NCI-H526 (cell line): ENCODE data around the gene DNAJC8.
A peak's percentile ranks its signal among the peaks of the same experiment; 100 is the strongest.

Experiments used
- DNase-seq, 2 experiments: peaks; one replicate each; lab custom pipeline; 2025; lab: John Stamatoyannopoulos, UW

The DNAJC8 gene, protein sequence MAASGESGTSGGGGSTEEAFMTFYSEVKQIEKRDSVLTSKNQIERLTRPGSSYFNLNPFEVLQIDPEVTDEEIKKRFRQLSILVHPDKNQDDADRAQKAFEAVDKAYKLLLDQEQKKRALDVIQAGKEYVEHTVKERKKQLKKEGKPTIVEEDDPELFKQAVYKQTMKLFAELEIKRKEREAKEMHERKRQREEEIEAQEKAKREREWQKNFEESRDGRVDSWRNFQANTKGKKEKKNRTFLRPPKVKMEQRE

GRCh38 chr1:28232558-28233263 is at the start of gene DNAJC8:
DNAJC8 (minus strand) TSS chr1:28233029; CDS start chr1:28232998, 31 bp downstream.
- DNase-seq: peak; percentile 89 to 97

DNA sequence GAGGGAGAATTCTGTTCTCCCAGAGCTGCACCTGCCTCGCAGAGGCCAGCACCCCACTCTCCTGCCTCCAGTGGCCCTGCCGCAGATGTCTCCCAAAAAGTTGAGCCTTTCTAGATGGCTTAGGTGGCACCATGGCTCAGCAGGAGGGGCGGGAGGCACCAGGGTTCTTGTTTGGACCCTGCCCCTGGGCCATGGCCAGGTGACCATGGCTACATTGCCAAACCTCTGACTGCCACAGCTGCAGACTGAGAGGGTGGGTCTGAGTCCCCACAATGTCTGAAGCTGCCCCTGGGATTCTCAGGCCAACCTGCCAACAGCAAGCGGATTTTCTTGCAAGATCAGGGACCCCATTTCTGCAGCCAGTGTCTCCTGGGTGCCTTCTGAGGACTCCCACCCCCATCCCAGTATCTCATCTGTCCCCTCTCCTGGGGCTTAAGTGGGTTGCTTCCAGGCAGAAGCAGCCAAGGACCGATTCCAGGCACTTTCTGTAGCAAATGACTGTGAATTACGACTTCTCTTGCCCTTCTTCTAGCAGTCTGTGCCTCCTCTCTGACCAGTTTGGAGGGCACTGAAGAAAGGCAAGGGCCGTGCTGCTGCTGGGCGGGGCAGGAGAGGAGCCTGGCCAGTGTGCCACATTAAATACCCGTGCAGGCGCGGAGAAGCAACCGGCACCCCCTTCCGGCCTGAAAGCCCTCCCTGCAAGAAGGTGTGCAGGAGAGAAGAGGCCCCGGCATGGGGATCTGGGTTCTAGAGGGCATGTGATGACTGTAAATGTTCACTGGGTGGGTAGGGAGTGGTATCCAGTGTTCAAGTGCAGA is 49.0 kb upstream of the DNAJC8 start:
- no peak for DNase-seq

- no peak for DNase-seq
Measured at GRCh38 chr1:28280977-28281381, 48.1 kb upstream of the DNAJC8 start.

DNA sequence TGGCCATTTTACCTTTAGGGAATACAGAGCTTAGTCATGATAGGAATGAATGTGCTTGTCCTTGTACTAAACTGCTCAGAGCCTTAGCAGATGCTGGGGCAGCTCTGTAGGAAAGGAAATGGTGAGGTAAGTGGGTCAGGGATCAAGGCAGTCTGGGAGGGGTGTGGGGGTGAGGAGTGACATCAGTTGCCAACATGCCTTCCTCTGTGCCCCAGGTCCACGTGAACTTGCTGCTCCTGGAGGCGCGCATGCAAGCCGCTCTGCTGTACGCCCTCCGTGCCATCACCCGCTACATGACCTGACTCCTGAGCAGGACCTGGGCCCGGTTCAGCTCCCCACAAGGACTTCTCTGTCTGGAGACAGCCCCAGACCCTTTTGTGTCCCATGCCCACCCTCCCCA is 47.7 kb upstream of the DNAJC8 start:
- no peak for DNase-seq

DNA sequence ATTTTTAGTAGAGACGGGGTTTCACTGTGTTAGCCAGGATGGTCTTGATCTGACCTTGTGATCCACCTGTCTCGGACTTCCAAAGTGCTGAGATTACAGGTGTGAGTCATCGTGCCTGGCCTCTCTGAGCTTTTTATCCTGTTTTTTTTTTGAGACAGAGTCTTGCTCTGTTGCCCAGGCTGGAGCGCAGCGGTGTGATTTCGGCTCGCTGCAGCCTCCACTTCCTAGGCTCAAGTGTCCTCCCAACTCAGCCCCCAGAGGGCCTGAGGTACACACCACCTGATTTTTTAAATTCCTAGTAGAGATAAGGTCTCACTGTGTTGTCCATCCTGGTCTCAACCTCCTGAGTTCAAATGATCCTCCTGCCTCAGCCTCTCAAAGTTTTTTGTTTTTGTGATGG is 46.9 kb upstream of the DNAJC8 start:
- no peak for DNase-seq

GRCh38 chr1:28278763-28279162 is 45.9 kb upstream of the DNAJC8 start:
- DNase-seq: no peak

- no peak for DNase-seq
Measured at GRCh38 chr1:28273216-28273860, 40.5 kb upstream of the DNAJC8 start.

- DNase-seq: no peak
Measured at GRCh38 chr1:28272215-28272852, 39.5 kb upstream of the DNAJC8 start.

DNA sequence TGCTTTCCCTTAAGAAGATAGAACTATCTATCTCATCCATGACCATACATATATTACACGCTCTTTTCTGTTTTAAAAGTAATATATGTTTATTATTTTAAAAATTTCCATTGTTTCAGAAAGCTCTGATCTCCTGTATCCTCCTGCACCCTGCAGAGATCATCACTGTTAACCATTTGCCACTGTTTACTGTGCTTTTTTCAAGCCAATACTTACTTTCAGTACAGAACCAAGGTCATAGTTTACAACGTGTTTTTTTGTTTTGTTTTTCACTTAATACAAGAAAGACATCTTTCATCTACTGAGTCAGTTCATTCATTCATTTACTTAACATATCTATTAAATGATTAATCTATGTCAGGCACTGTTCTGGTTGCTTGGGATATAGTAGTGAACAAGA is 36.7 kb upstream of the DNAJC8 start:
- DNase-seq: no peak

GRCh38 chr1:28267633-28268032 is 34.8 kb upstream of the DNAJC8 start:
- DNase-seq: no peak

- no peak for DNase-seq
Measured at GRCh38 chr1:28266920-28267322, 34.1 kb upstream of the DNAJC8 start.

DNA sequence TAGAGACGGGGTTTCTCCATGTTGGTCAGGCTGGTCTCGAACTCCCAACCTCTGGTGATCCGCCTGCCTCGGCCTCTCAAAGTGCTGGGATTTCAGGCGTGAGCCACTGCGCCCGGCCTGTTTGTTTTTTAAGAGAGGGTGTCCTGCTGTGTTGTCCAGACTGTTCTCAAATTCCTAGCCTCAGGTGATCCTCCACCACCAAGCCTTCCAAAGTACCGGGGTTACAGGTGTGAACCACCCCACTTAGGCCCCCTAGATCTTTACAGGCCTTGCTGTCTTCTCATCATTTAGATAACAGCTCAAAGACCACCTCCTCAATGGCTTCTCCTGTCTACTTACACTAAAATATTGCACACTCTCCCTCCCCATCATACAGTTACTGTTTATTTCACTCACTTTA is 32.7 kb upstream of the DNAJC8 start:
- no peak for DNase-seq

- no peak for DNase-seq
Measured at GRCh38 chr1:28264897-28265296, 32.1 kb upstream of the DNAJC8 start.

- no peak for DNase-seq
Measured at GRCh38 chr1:28260803-28261174, 28.0 kb upstream of the DNAJC8 start.

DNA sequence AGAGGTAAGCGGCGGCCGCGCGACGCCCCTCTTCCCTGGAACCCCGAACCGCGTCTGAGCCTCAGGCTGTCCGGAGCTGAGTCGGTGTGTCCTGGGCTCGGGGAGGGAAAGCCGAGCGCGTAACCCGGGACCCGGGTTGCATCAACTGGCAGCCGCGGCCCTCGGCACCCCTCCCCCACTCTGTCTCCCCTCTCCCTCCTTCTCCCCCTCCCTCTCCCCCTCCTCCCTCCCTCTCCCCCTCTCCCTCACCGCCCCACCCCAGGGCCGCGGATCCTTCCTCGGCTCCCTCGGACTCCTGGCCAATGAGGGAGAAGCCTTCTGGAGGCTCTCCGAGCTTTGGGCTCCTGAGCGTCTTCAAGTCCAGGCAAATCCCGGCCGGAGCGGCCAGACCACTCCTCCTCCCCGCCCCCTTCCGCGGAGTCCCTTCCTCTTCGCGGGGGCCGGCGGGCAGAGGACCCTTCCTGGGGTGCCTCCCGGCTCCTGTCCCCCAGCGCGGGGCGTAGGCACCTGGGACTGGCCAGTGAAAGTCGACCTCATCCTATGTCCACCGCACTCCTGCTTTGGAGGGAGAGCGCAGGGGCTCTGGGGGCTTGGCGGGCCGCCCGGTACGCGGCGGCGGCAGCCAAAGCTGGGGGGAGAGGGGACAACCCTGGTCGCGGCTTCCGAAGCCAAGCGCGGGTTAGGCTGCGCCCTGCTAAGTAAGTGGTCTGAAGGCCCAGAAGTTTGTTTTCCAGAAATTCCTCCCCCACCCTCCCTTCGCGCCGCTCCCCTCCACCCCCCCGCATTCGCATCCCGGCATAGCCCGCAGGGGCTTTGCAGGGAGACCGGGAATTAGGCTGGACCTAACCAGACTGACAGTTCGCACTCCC is 27.3 kb upstream of the DNAJC8 start:
- DNase-seq: peak in 1 of 2 experiments; percentile 63

- DNase-seq: peak; percentile 86 to 99
Measured at GRCh38 chr1:28259252-28259933, 26.6 kb upstream of the DNAJC8 start, which contains the start of gene SESN2. SESN2 (plus strand) TSS chr1:28259518; CDS start chr1:28259848, 330 bp downstream.

GRCh38 chr1:28258628-28259251 is 25.9 kb upstream of the DNAJC8 start:
- DNase-seq: no peak

- DNase-seq: no peak
Measured at GRCh38 chr1:28257736-28258135, 24.9 kb upstream of the DNAJC8 start.

DNA sequence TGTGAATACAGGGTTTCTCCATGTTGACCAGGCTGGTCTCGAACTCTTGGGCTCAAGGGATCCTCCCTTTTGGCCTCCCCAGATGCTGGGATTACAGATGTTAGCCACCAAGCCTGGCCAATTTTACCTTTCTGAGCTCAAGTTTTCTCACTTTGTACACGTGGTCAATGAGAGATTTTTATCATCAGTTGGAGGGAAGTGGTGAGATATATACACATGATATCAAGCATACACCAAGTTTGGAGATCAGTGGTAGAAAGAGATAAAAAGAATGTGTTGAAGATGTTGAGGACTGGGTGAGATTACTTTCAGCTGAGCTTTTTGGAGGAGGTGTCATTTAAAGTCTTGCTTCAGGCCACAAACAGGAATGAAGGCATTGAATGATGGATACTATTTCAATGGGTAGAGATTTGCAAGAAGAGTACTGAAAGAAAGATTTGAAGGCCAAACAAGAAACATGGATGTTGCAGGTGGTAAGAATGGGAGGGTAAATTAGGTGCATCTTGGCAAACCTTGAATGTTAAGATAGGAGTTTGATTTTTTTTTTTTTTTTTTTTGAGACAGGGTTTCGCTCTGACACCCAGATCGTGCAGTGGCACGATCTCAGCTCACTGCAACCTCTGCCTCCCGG is 23.5 kb upstream of the DNAJC8 start:
- no peak for DNase-seq
